Inflammatory macrophage treated with lipopolysaccharide for 1 hour (primary cell): ENCODE data around the gene RNF181.
"Not testable (repeated sequence)": the region's sequence is repeated elsewhere in the genome, so short reads cannot be mapped to it uniquely, and the experiment has no call there.

Experiments
- DNase-seq, 2 donors: peaks; one replicate each; pipeline ENCODE4 v3.0.0-alpha.2; 2020 to 2022

Gene RNF181

GRCh38 chr2:85615413-85615728 is 19.8 kb downstream of the RNF181 start:
- no peak for DNase-seq

DNA sequence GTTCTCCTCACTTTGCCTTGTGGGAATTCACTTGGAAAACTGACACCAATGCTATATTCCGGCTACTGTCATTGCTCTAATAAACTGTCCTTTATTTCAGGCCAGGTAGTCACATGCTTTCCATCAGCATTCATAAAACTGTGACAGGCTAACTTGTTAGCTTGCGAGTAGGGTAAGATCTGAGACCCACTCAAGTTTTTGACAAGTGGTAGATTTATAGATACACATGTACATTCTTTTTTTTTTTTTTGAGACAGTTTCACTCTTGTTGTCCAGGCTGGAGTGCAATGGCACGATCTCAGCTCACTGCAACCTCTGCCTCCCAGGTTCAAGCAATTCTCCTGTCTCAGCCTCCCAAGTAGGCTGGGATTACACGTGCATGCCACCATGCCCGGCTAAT is 22.2 kb downstream of the RNF181 start:
- not testable (repeated sequence) for DNase-seq

DNA sequence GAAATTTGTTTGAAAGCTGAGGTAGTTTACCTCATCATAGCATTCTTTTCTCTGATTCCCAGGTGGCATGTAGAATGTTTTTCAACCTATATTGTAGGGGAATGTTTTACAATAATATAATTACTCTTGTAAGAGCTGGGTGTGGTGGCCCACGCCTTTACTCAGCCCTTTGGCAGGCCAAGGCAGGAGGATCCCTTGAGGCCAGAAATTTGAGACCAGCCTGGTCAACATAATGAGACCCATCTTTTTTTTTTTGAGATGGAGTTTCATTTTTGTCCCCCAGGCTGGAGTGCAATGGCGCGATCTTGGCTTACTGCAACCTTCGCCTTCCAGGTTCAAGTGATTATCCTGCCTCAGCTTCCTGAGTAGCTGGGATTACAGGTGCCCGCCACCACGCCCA is 24.1 kb downstream of the RNF181 start:
- DNase-seq, result no peak

DNA sequence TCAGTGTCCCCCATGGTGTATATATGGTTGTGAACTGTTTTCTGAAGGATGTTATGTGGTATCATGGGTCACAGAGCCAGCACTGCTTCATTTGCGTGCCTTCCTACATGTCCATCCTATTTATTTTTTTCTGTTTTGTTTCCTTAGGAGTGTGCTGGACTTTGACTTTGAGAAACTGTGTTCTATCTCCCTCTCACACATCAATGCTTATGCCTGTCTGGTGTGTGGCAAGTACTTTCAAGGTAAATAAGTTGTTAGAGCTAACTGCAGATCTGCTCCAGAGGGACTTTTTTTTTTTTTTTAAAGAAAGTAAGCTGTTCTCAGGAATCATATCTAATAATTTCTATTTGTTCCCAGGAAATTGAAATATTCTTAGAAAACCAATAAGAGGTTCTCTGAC is 25.8 kb downstream of the RNF181 start:
- DNase-seq, result no peak

DNA sequence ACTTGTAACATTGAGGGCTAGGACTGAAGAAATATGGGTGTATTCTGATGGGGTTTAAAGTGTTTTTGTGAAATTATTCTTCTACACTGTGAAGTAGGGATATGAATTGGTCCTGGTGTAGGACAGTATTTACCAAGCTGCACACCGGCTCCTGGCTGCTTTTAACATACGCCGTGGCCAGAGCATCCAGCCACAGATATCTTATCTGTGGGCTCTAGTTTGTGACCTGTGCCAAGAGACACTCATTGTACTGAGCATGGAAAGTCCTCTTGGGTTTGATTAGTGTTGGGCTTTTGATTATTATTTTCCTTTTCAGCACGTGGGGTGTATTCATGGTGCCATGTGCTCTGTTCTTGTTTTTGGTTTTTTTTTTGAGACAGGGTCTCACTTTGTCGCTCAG is 28.4 kb downstream of the RNF181 start:
- DNase-seq, result no peak

- no peak for DNase-seq
Measured at GRCh38 chr2:85628658-85629057, 33.1 kb downstream of the RNF181 start.

DNA sequence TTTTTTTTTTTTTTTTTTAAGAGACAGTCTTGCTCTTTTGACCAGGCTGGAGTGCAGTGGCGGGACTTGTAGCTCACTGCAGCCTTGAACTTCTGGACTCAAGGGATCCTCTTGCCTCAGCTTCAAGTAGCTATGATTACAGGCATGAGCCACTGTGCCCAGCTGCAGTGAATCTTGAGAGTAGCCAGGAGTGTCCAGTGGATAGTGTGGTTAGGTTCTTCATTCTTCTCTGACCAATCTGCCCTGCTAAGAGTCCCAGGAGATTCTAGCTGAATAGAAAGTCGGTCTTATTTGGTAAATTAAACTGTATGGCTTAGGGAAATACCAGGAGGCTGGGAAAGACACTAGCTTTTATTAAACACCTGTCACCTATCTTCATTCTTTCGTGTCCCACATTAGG is 35.8 kb downstream of the RNF181 start:
- DNase-seq, result no peak

DNA sequence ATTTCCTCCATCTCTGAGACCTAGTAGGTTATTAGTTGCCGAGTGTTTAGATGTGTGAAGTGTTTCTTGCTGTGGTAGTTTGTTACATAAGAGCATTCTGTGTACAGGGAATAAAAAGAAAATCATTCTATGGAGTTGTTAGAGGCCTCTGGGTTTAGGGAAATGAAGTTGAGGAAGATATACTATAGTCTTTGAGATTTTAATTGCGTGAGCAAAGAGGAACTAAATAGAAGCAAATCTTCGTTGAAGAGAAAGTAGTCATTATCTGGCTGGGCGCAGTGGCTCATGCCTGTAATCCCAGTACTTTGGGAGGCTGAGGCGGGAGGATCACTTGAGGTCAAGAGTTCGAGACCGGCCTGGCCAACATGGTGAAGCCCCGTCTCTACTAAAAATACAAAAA is 39.5 kb downstream of the RNF181 start:
- peak; percentile 16 to 19 for DNase-seq

DNA sequence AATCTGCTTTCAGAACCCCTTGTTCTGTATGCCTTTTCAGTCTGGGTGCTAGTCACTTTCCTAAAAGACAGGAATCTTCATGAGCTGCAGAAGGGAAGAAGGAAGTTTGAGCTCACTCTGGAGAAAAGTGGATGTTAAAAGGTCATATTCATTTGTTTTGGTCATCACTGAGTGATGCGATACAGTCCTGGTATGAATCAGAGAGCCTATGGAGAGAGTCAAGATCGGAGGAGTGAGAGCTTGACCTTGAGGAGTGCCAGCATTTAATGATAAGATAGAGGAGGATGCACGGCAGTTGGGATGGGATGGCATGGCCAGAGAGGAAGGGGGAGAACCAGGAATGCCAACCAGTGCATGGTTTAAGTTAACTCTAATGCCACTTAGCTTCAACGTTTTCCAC is 40.1 kb downstream of the RNF181 start:
- DNase-seq, result no peak

- no peak for DNase-seq
Measured at GRCh38 chr2:85642725-85643124, 47.2 kb downstream of the RNF181 start.

GRCh38 chr2:85644909-85645308 is 49.4 kb downstream of the RNF181 start:
- no peak for DNase-seq

DNA sequence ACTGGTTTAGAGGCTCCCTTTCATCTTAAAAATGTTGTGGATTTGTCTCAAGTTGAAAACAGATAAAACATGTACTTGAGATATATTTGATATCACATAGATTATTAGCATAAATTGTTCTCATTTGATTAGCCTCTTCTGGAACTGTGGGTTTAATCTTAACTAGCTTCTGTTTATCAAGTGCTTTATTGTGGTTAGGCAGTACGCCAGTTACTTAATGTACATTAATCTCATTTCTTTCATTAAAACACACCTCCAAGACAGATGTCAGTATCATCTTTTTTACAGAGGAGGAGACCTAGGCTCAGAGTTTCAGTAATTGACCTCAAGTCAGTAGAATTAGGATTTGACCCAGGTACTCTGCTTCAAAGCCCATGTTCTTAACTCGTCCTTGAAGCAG is 50.6 kb downstream of the RNF181 start:
- no peak for DNase-seq
